Measurements from ENCODE around the gene PLA2G4A. TPM values are rescaled to one million over a fixed set of nuclear protein-coding genes. Genes with fewer than 3 reads are reported as not detected.

Gene PLA2G4A
- total RNA-seq, 2 donors from 2014 or later = 4.7 to 11.2 TPM

- H3K36me3 ChIP-seq (replicated peaks in 1 of 2; ENCODE audit: insufficient read depth in 1 of 2, low read depth in 2 of 2) = no peaks in the 10 kb centered on the region
- TF ChIP-seq CTCF (IDR thresholded peaks at IDR 0.05) = no peak
- no peak for TF ChIP-seq POLR2A (IDR thresholded peaks at IDR 0.05)
- DNase-seq (no peak), ATAC-seq (no peak)
- peaks cover 0 to 2% (median 0%) of the 10 kb centered on the region in 3 donors for H3K9me3 ChIP-seq
- WGBS, 2 donors = 41 to 46% methylated on average over 4 of the region's 4 CpGs
- no peak overlapping the region for H3K4me3 ChIP-seq
- H3K27ac ChIP-seq = no peak overlapping the region
- H3K27me3 ChIP-seq = no peaks in the 10 kb centered on the region
- H3K4me1 ChIP-seq = peaks cover 11% of the 10 kb centered on the region
- intact Hi-C loops (cut with DNase I) = no loop called here
These were observed 172.6 kb downstream of the PLA2G4A start for GRCh38 chr1:187001198-187001889.

GRCh38 chr1:187003353-187003752 lies 174.6 kb downstream of the PLA2G4A start:
- 90 to 92% methylated on average over 8 of the region's 8 CpGs for WGBS, 2 donors
- Histone ChIP-seq H3K4me1 (peaks cover 3% of the 10 kb centered on the region), H3K9me3 (peaks cover 0 to 6% (median 0%) of the 10 kb centered on the region in 3 donors), H3K27me3 (no peaks in the 10 kb centered on the region), H3K4me3 (no peak overlapping the region), H3K36me3 (replicated peaks in 1 of 2; ENCODE audit: insufficient read depth in 1 of 2, low read depth in 2 of 2) (no peaks in the 10 kb centered on the region), H3K27ac (no peak overlapping the region)
- ATAC-seq (no peak), DNase-seq (no peak)
- intact Hi-C loops (cut with DNase I) = no loop called here
- TF ChIP-seq CTCF (IDR thresholded peaks at IDR 0.05) (no peak), POLR2A (IDR thresholded peaks at IDR 0.05) (no peak)

GRCh38 chr1:187006896-187007295 lies 178.1 kb downstream of the PLA2G4A start:
- Histone ChIP-seq H3K4me3 (no peak overlapping the region), H3K36me3 (replicated peaks in 1 of 2; ENCODE audit: insufficient read depth in 1 of 2, low read depth in 2 of 2) (no peaks in the 10 kb centered on the region), H3K27me3 (no peaks in the 10 kb centered on the region), H3K9me3 (peaks cover 0 to 6% (median 0%) of the 10 kb centered on the region in 3 donors), H3K4me1 (no peaks in the 10 kb centered on the region), H3K27ac (no peak overlapping the region)
- DNase-seq (no peak), ATAC-seq (no peak)
- intact Hi-C loops (cut with DNase I) = no loop called here
- 61 to 70% methylated on average over 2 of the region's 2 CpGs for WGBS, 2 donors
- no peak for TF ChIP-seq CTCF (IDR thresholded peaks at IDR 0.05)
- no peak for TF ChIP-seq POLR2A (IDR thresholded peaks at IDR 0.05)

GRCh38 chr1:187009320-187009719 lies 180.6 kb downstream of the PLA2G4A start:
- TF ChIP-seq CTCF (IDR thresholded peaks at IDR 0.05) (no peak), POLR2A (IDR thresholded peaks at IDR 0.05) (no peak)
- 72 to 74% methylated on average over 2 of the region's 2 CpGs for WGBS, 2 donors
- ATAC-seq (no peak), DNase-seq (no peak)
- Histone ChIP-seq H3K27ac (no peak overlapping the region), H3K9me3 (peaks cover 0 to 6% (median 0%) of the 10 kb centered on the region in 3 donors), H3K4me1 (no peaks in the 10 kb centered on the region), H3K4me3 (no peak overlapping the region), H3K36me3 (replicated peaks in 1 of 2; ENCODE audit: insufficient read depth in 1 of 2, low read depth in 2 of 2) (no peaks in the 10 kb centered on the region), H3K27me3 (no peaks in the 10 kb centered on the region)
- intact Hi-C loops (cut with DNase I) = no loop called here
